Activated effector memory CD4-positive, alpha-beta T cell treated with Interleukin-2 at 50 U/mL for 16 hours (primary cell): ENCODE data around the gene DNAAF2.
A peak's percentile ranks its signal among the peaks of the same experiment; 100 is the strongest.
"Not testable (repeated sequence)": the region's sequence is repeated elsewhere in the genome, so short reads cannot be mapped to it uniquely, and the experiment has no call there.

ENCODE experiments used
- DNase-seq: peaks from one replicate; pipeline ENCODE4 v3.0.0-alpha.2; 2020

DNAAF2 gene

DNA sequence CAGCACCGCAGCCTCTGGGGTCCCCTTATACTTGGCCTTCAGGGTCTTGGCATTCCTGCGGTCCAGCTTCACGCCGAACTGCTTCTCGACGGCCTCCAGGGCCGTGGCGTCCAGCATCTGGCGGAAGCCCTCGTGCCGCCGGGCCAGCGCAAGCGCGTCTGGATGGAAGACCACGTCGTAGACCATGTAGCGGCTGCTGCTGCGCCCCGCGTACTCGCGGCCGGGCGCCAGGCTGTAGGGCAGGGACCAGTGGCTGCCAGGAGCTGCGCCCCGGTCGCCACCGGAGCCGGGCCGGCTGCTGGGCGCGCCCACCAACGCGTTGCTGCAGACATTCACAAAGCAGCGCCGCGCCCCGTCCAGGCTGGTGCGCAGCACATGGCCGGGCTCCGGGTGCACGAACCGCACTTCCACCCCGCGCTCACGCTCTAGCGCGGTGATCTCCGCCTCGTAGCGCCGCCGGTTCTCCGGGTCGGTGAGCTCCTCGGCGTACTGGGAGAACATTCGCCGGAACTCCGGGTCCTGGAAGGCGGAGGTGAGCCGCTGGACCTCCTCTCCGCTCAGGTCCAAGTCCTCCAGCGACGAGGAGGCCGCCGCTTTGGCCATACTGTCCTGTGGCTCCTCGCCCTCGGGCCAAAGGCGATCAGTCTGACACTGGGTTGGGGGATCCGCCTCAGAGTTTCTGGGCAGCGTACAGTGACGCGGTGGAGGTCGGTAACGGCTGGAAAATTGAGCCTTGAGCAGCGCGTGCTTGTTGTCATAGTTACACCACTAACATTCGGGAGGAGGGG lies at the start of gene DNAAF2:
TSS of gene DNAAF2 (minus strand) at position 698 of the 788 bp plus-strand sequence. CDS start at position 603, 95 bp downstream.
- DNase-seq = peak; percentile 53

GRCh38 chr14:49679271-49679670 lies 44.2 kb upstream of the DNAAF2 start:
- no peak for DNase-seq

- no peak for DNase-seq
These were observed 42.6 kb upstream of the DNAAF2 start for GRCh38 chr14:49677643-49678042.

DNA sequence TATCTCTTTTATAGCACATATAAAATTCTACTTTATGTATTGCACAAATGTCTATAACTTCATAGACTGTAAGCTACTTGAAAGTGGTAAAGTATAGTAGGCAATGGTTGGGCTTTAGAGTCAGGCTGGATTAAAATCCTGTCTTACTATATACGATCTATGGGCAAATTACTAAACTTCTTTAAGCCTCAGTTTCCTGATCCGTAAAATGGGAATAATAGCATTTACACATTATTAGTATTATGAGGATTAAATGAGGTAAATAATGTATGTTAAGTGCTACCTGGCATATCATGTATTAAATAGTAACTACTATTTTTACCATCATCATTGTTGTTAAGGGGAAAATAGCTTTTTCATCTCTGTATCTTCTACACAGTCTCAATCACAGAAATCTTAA lies 38.5 kb upstream of the DNAAF2 start:
- DNase-seq = no peak

GRCh38 chr14:49670475-49670874 lies 35.4 kb upstream of the DNAAF2 start:
- DNase-seq = no peak

DNA sequence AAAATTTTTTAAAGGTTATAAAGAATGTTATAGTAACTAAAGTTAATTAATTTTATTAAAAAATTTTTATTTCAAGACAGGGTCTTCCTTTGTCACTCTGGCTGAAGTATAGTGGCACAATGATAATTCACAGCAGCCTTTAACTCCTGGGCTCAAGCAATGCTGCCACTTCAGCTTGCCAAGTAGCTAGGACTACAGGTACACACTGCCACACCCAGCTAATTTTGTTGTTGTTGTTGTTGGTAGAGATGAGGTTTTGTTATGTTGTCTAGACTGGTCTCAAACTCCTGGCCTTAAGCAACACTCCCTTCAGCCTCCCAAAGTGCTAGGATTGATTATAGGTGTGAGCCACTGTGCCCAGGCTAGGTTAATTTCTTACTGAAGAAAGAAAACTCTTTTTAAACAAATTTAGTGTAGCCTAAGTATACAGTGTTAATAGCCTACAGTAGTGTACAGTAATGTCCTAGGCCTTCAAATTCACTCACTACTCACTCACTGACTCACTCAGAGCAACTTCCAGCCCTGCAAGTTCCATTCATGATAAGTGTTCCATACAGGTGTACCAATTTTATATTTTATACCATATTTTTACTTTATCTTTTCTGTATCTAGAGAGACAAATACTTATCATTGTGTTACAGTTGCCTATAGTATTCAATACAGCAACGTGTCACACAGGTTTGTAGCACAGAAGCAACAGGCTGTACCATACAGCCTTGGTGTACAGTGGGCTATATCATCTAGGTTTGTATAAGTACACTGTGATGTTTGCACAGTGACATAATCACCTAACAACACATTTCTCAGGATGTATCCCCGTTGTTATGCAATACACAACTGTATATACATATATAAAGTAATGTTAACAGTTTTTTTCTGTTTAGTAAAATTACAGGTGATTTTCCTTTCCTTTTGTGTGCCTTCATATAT lies 24.7 kb upstream of the DNAAF2 start:
- DNase-seq = no peak

- DNase-seq = not testable (repeated sequence)
These were observed 22.5 kb upstream of the DNAAF2 start for GRCh38 chr14:49657500-49657899.

GRCh38 chr14:49654511-49654910 lies 19.5 kb upstream of the DNAAF2 start:
- DNase-seq = no peak

GRCh38 chr14:49653508-49653907 lies 18.5 kb upstream of the DNAAF2 start:
- DNase-seq = no peak

DNA sequence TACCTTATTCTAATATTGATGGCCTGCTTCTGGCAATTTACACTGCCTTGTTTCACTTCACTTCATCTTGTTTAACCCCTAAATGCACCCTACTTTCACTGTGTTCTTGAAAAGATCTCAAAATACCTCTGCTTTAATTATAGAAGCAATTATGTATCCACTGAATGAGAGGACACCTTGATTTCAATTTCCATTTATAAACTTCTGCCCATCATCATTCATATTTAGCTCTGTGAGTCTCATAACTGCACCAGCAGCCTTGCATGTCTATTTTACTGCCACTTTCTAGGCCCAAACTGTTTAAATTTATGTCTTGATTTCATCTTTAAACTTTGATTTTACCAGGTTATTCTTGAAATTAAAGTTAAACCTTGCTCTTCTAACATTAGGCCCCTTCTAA lies 7.1 kb upstream of the DNAAF2 start:
- no peak for DNase-seq

GRCh38 chr14:49641697-49642129 lies 6.7 kb upstream of the DNAAF2 start:
- no peak for DNase-seq

- DNase-seq = no peak
These were observed 5.7 kb upstream of the DNAAF2 start for GRCh38 chr14:49640540-49641417.

GRCh38 chr14:49637534-49638078 lies 2.6 kb upstream of the DNAAF2 start:
- DNase-seq = no peak

DNA sequence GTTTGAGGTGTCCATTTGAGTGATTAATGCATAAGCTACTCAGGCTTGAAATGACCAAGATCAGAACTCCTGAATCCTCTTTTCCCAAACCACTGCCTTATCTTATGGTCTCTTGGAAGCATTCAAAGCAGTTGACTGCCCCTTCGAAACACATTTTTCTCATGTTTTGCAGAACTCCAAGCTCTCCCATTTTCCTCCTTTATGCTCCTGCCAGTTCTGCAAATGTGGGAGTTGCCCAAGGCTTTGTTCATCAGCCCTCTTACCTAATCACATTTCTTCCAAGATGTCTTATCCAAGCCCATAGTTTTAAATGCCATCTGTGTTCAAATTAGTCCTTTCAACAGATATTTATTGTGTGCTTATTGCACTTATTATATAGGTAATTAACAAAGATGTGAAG lies 1.8 kb upstream of the DNAAF2 start:
- no peak for DNase-seq

DNA sequence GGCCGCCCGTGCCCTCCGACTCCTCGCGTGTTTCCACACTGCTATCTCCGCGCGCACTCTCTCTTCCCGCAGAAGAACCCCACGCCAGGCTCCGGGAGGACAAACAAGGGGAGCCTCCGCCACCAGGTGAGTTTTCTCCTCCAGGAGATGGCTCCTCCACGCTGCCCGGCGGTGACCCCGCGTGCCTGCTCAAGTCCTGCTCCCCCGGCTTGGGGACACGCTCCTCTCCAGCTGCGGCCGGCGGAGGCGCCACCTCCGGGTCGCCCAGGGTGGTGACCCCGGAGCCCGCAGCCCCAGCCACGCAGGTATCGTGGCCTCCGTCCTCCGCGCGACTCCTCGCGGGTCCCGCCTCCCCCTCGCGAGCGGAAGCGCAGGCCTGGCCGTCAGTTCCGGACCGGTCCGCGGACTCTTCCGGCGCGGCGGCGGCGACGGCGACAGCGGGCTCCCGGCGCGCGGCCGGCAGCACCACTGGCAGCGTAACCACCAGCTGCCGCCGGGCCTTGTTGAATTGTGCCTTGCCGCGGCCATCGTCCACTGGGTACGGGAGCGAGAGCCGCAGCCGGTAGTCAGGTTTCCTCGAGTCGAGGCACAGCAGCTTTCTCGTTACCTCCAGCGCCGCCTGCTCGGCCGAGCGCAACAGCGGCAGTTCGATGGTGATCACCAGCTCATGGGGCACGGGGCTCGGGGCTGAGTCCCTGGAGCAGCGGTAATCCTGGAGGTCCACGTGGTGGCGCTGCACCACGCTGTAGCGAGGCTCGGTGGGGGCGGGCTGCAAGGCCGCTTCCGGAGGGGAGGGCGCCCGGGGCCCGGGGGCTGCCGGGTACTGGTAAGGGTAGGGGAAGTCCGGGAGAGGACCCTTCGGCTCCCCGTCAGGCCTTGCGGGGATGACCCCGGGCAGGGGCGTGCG lies 1.2 kb downstream of the DNAAF2 start:
- peak; percentile 90 for DNase-seq

GRCh38 chr14:49623941-49624839 lies 10.9 kb downstream of the DNAAF2 start:
- DNase-seq = no peak

- DNase-seq = no peak
These were observed 11.7 kb downstream of the DNAAF2 start for GRCh38 chr14:49623387-49623786.

DNA sequence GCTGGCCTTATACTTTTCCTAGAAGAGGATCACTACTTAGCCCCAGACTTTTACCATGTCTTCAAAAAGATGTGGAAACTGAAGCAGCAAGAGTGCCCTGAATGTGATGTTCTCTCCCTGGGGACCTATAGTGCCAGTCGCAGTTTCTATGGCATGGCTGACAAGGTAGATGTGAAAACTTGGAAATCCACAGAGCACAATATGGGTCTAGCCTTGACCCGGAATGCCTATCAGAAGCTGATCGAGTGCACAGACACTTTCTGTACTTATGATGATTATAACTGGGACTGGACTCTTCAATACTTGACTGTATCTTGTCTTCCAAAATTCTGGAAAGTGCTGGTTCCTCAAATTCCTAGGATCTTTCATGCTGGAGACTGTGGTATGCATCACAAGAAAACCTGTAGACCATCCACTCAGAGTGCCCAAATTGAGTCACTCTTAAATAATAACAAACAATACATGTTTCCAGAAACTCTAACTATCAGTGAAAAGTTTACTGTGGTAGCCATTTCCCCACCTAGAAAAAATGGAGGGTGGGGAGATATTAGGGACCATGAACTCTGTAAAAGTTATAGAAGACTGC lies 12.9 kb downstream of the DNAAF2 start:
- DNase-seq = no peak

- peak; percentile 57 for DNase-seq
These were observed 13.7 kb downstream of the DNAAF2 start for GRCh38 chr14:49621114-49621881.
